ENCODE results near the gene SUGCT. TPM values are rescaled to one million over a fixed set of nuclear protein-coding genes. Genes with fewer than 3 reads are reported as not detected.

The SUGCT gene
- total RNA-seq, 2 donors from 2014 or later = 0.74 to 1.3 TPM

- no peak for DNase-seq (ENCODE audit: low spot score)
- Mint-ChIP-seq H3K4me1 (ENCODE audit: low read depth in 2 of 2) (no peaks in the 10 kb centered on the region), H3K36me3 (no peaks in the 10 kb centered on the region), H3K4me3 (no peak overlapping the region), H3K27ac (no peak overlapping the region), H3K9me3 (peaks cover 15% of the 10 kb centered on the region), H3K27me3 (no peaks in the 10 kb centered on the region)
- ATAC-seq = no peak
These were observed 638.9 kb downstream of the SUGCT start for GRCh38 chr7:40773656-40774055.

GRCh38 chr7:40775877-40776276 is 641.1 kb downstream of the SUGCT start:
- Mint-ChIP-seq H3K4me1 (ENCODE audit: low read depth in 2 of 2) (no peaks in the 10 kb centered on the region), H3K9me3 (peaks cover 8% of the 10 kb centered on the region), H3K27me3 (no peaks in the 10 kb centered on the region), H3K36me3 (no peaks in the 10 kb centered on the region), H3K4me3 (no peak overlapping the region), H3K27ac (no peak overlapping the region)
- DNase-seq (ENCODE audit: low spot score) (no peak), ATAC-seq (no peak)

GRCh38 chr7:40777730-40778312 is 643.0 kb downstream of the SUGCT start:
- H3K27ac Mint-ChIP-seq = no peak overlapping the region
- no peak overlapping the region for H3K4me3 Mint-ChIP-seq
- ATAC-seq = no peak
- H3K4me1 Mint-ChIP-seq (ENCODE audit: low read depth in 2 of 2) = no peaks in the 10 kb centered on the region
- DNase-seq (ENCODE audit: low spot score) = no peak
- no peaks in the 10 kb centered on the region for H3K27me3 Mint-ChIP-seq
- H3K36me3 Mint-ChIP-seq = no peaks in the 10 kb centered on the region
- H3K9me3 Mint-ChIP-seq = peaks cover 8% of the 10 kb centered on the region

GRCh38 chr7:40780460-40780859 is 645.7 kb downstream of the SUGCT start:
- Mint-ChIP-seq H3K4me1 (ENCODE audit: low read depth in 2 of 2) (no peaks in the 10 kb centered on the region), H3K27ac (no peak overlapping the region), H3K36me3 (no peaks in the 10 kb centered on the region), H3K4me3 (no peak overlapping the region), H3K9me3 (peaks cover 4% of the 10 kb centered on the region), H3K27me3 (no peaks in the 10 kb centered on the region)
- no peak for DNase-seq (ENCODE audit: low spot score)
- ATAC-seq = no peak

GRCh38 chr7:40782836-40783235 is 648.0 kb downstream of the SUGCT start:
- no peaks in the 10 kb centered on the region for H3K36me3 Mint-ChIP-seq
- H3K9me3 Mint-ChIP-seq = peaks cover 3% of the 10 kb centered on the region
- ATAC-seq (no peak), DNase-seq (ENCODE audit: low spot score) (no peak)
- H3K27me3 Mint-ChIP-seq = no peaks in the 10 kb centered on the region
- no peaks in the 10 kb centered on the region for H3K4me1 Mint-ChIP-seq (ENCODE audit: low read depth in 2 of 2)
- no peak overlapping the region for H3K4me3 Mint-ChIP-seq
- no peak overlapping the region for H3K27ac Mint-ChIP-seq

- H3K27ac Mint-ChIP-seq = no peak overlapping the region
- H3K4me3 Mint-ChIP-seq = no peak overlapping the region
- no peaks in the 10 kb centered on the region for H3K36me3 Mint-ChIP-seq
These were observed 649.4 kb downstream of the SUGCT start for GRCh38 chr7:40784176-40784575.

GRCh38 chr7:40786909-40787308 is 652.1 kb downstream of the SUGCT start:
- DNase-seq (ENCODE audit: low spot score) (no peak), ATAC-seq (no peak)
- Mint-ChIP-seq H3K36me3 (no peaks in the 10 kb centered on the region), H3K4me1 (ENCODE audit: low read depth in 2 of 2) (no peaks in the 10 kb centered on the region), H3K4me3 (no peak overlapping the region), H3K27me3 (no peaks in the 10 kb centered on the region), H3K27ac (no peak overlapping the region), H3K9me3 (no peaks in the 10 kb centered on the region)

More at GRCh38 chr7:40784176-40784575, 649.4 kb downstream of the SUGCT start:
- Mint-ChIP-seq H3K9me3 (no peaks in the 10 kb centered on the region), H3K27me3 (no peaks in the 10 kb centered on the region), H3K4me1 (ENCODE audit: low read depth in 2 of 2) (no peaks in the 10 kb centered on the region)
- ATAC-seq (no peak), DNase-seq (ENCODE audit: low spot score) (no peak)

- H3K4me3 Mint-ChIP-seq = no peak overlapping the region
- peaks cover 4% of the 10 kb centered on the region for H3K9me3 Mint-ChIP-seq
- ATAC-seq (no peak), DNase-seq (ENCODE audit: low spot score) (no peak)
- no peak overlapping the region for H3K27ac Mint-ChIP-seq
- H3K36me3 Mint-ChIP-seq = no peaks in the 10 kb centered on the region
- no peaks in the 10 kb centered on the region for H3K27me3 Mint-ChIP-seq
- H3K4me1 Mint-ChIP-seq (ENCODE audit: low read depth in 2 of 2) = no peaks in the 10 kb centered on the region
These were observed 658.3 kb downstream of the SUGCT start for GRCh38 chr7:40793132-40793531.

- no peak for ATAC-seq
These were observed 660.8 kb downstream of the SUGCT start for GRCh38 chr7:40795607-40796006.

GRCh38 chr7:40796723-40797122 is 661.9 kb downstream of the SUGCT start:
- H3K9me3 Mint-ChIP-seq = peaks cover 4% of the 10 kb centered on the region
- H3K4me1 Mint-ChIP-seq (ENCODE audit: low read depth in 2 of 2) = no peaks in the 10 kb centered on the region
- H3K27me3 Mint-ChIP-seq = no peaks in the 10 kb centered on the region
- DNase-seq (ENCODE audit: low spot score) (no peak), ATAC-seq (no peak)
- H3K36me3 Mint-ChIP-seq = no peaks in the 10 kb centered on the region
- no peak overlapping the region for H3K4me3 Mint-ChIP-seq
- no peak overlapping the region for H3K27ac Mint-ChIP-seq

More at GRCh38 chr7:40795607-40796006, 660.8 kb downstream of the SUGCT start:
- peaks cover 4% of the 10 kb centered on the region for H3K9me3 Mint-ChIP-seq
- H3K4me3 Mint-ChIP-seq = no peak overlapping the region
- H3K36me3 Mint-ChIP-seq = no peaks in the 10 kb centered on the region
- no peaks in the 10 kb centered on the region for H3K4me1 Mint-ChIP-seq (ENCODE audit: low read depth in 2 of 2)
- DNase-seq (ENCODE audit: low spot score) = no peak
- H3K27ac Mint-ChIP-seq = no peak overlapping the region
- no peaks in the 10 kb centered on the region for H3K27me3 Mint-ChIP-seq

- Mint-ChIP-seq H3K9me3 (peaks cover 4% of the 10 kb centered on the region), H3K36me3 (no peaks in the 10 kb centered on the region), H3K4me3 (no peak overlapping the region)
These were observed 663.8 kb downstream of the SUGCT start for GRCh38 chr7:40798613-40799012.

GRCh38 chr7:40799493-40800403 is 664.9 kb downstream of the SUGCT start:
- Mint-ChIP-seq H3K36me3 (no peaks in the 10 kb centered on the region), H3K9me3 (peaks cover 4% of the 10 kb centered on the region), H3K27me3 (no peaks in the 10 kb centered on the region), H3K27ac (no peak overlapping the region), H3K4me3 (no peak overlapping the region), H3K4me1 (ENCODE audit: low read depth in 2 of 2) (no peaks in the 10 kb centered on the region)
- no peak for ATAC-seq
- DNase-seq (ENCODE audit: low spot score) = no peak

More at GRCh38 chr7:40798613-40799012, 663.8 kb downstream of the SUGCT start:
- ATAC-seq (no peak), DNase-seq (ENCODE audit: low spot score) (no peak)
- no peaks in the 10 kb centered on the region for H3K4me1 Mint-ChIP-seq (ENCODE audit: low read depth in 2 of 2)
- no peak overlapping the region for H3K27ac Mint-ChIP-seq
- no peaks in the 10 kb centered on the region for H3K27me3 Mint-ChIP-seq

GRCh38 chr7:40800771-40801170 is 666.0 kb downstream of the SUGCT start:
- ATAC-seq (no peak), DNase-seq (ENCODE audit: low spot score) (no peak)
- H3K27me3 Mint-ChIP-seq = no peaks in the 10 kb centered on the region
- H3K27ac Mint-ChIP-seq = no peak overlapping the region
- H3K9me3 Mint-ChIP-seq = peaks cover 4% of the 10 kb centered on the region
- H3K4me1 Mint-ChIP-seq (ENCODE audit: low read depth in 2 of 2) = no peaks in the 10 kb centered on the region
- no peak overlapping the region for H3K4me3 Mint-ChIP-seq
- no peaks in the 10 kb centered on the region for H3K36me3 Mint-ChIP-seq

- Mint-ChIP-seq H3K4me1 (ENCODE audit: low read depth in 2 of 2) (no peaks in the 10 kb centered on the region), H3K36me3 (no peaks in the 10 kb centered on the region), H3K27me3 (no peaks in the 10 kb centered on the region), H3K9me3 (no peaks in the 10 kb centered on the region), H3K4me3 (no peak overlapping the region), H3K27ac (no peak overlapping the region)
- ATAC-seq (no peak), DNase-seq (ENCODE audit: low spot score) (no peak)
These were observed 667.7 kb downstream of the SUGCT start for GRCh38 chr7:40802497-40802896.

Data from natural killer cell treated with Interleukin-12 subunit alpha and Interleukin-12 subunit beta and Interleukin-15 and Interleukin-18, amount 100 ng/mL, for 72 hours (primary cell).